GM21360 (cell line): ENCODE data around the gene FNDC3B.

Source experiments
- ATAC-seq: cut with Tn5 transposase; IDR thresholded peaks from one replicate; pipeline ENCODE4 v1.9.1; 2021; ENCODE audit warnings: mild to moderate bottlenecking, moderate library complexity; ENCODE audit not compliant: unreplicated experiment

FNDC3B gene

DNA sequence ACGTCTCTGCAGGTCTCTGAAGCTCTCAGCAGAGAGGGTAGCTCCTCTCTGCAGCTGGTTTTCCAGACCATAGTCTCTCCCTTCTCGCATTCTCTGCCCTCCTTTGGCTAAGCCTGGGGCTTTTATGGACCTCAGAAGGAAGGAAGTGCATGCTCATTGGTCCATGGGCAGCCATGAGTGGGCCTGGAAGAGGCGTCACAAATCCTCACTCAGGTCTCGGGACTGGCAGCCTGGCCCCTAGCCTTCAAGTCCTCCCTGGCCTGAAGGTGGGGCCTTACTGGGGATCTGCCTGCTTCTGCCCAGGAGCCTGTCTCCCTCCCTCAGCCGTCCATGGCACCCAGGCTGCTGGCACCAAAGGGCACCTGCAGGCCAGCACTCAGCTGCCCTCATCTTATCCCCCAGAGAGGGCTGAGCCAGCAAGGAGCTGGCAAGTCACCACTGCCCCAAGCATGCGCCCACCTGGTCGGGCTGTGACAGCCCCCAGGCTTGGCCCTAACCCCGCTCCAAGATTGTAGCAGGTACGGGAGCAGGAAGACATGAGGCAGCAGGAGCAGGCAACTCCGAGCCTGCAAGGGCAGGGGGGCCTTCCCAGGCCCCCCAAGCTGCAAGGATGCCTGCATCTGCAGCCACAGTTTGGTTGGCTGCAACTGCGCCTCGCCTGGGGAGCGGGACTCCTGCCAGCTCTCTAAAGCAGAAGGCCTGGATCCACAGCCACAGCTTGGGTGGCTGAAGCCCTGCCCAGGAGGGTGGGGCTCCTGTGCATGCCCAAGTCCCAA, 371.5 kb downstream of the FNDC3B start:
- no peak for ATAC-seq

DNA sequence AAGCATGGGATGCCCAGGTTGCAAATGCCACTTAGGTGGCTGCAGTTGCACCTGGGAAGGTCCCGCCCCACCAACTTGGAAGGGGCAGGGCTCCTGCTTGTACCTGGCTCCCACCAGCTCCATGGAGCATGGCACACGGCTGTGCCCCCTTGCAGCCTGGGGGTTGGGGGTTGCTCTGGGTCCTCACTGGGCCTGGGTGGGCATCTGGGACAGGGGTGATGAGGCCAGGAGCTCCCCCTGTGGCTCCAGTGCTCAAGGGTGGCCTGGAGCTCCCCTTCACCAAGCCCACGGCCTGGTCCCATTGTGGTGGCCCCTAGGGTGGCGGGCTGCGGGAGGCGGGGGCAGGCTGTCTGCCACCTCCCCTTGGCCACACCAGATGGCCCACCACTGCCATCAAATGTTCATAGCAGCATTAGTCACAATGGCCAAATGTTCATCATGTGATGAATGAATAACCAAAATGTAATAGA, 372.1 kb downstream of the FNDC3B start:
- ATAC-seq, result no peak

DNA sequence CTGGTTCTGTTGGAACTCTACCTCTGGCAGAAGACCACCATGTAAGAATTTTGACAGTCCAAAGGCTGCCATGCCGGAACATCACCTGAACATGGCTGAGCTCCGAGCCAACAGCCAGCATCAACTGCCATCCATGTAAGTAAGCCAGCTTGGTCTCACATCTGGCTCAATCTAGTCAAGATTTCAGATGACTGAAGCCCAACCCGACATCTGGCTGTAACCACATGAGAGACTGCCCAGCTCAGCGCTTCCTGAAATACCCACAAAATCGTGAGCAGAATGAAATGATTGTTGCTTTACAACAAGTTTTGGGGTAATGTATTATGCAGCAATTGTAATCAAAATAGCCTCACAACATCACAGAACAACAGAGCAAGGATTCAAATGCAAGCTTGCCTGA, 375.9 kb downstream of the FNDC3B start:
- no peak for ATAC-seq

DNA sequence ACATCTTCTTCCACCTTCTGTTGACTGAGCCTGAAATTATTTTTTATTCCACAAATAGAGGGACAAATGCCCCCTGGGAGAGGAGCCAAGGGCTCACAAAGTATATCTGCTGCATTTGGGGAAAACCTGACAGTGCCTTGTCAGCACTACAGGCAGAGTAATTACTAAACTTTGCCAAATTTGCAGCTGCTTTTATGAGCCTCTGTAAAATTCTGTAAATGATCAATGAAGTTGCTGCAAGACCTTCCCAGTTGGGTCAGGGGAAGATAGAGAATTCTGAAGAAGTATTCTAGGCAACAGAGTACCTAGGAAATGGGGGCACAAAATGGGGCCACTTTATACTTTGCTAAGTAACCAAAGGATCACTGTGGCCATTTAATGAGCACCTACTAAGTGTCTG, 398.3 kb downstream of the FNDC3B start:
- no peak for ATAC-seq

DNA sequence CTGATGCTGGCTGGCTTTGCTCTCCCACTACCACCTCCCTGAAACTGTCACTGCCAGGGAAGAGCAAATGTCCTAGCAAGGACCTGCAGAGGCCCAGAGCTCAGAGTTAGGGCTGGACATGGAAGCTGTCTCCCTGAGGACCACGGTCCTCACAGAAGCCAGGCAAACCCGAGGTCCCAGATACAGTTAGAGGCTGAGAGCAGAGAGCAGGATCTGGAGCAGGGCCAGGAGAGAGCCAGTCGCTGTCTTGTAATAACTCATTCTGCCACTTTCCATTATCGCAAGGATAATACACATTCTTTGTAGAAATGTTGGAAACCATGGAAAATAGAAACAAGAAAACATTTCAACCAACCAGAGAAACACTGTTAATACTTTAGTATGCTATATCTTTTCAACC, 398.8 kb downstream of the FNDC3B start:
- ATAC-seq, result no peak

DNA sequence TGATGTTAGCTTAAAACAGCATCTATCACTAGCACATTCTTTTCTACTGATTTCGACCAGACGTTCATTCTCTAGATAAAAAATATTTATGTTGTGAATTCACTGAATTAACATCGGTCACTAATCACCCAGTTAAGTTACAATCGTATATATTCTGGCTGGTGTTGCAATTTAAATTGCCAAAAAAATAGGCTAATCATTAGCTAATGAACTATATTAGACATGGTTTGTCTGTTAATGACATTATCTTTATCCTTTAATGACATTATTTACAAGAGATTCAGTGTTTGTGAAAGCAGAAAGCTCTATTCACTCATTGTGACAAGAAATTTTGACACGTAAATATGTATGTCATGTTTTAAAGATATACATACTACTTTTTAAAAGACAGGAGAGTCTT, 402.2 kb downstream of the FNDC3B start:
- ATAC-seq, result no peak

DNA sequence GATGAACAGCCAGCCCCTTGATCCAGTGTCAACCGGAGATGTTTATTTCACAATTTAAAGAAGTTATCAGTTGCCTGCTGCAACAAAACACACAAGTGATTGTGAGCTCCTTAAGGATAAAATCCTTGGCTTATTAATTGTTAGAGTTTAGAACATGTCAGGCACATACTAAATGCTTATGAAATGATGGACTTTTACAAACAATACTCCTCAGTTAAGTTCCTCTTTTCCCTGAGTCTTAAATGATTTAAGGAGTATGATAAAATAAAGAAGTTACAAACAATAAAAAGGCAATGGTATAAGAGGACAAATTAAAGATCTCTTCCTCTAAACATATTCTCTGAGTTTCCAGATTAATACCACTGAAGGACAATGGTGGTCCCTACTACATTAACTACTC, 403.2 kb downstream of the FNDC3B start:
- no peak for ATAC-seq

DNA sequence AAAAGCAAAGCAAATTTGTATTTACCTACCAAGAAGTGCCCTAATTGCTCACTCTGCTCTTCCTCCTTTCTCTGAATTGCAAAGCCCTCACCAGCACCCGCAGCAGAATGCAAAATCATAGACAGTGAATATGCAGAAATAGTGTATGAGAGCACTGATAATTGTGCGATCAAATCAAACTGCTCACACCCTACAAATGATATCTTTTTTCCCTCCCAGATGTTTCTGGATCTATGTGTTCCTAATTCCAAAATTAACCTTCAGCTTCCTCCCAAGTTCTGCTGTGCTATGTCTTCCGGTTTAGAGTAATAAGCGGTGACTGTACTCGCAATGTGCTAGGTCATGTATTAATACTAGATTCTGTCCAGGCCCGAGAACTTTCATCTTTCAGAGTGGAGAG, 405.4 kb downstream of the FNDC3B start:
- no peak for ATAC-seq

DNA sequence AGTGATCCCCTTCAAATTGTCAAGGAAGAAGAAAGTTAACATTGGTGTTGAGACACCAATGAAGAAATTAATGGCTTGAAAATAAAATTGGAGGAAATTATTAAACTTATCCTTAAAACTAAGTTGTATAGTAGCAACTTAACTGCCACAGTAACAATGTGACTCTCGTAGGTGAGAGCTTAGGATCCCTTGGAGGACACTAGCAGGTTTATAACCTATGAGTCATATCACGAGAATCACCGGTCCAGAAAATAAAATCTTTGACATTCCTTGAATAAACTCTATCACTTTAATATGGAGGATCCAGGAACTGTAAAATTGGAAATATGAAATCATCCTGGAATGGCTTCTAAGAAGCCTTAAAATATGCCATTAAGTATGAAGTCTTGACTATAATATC, 406.8 kb downstream of the FNDC3B start:
- no peak for ATAC-seq

DNA sequence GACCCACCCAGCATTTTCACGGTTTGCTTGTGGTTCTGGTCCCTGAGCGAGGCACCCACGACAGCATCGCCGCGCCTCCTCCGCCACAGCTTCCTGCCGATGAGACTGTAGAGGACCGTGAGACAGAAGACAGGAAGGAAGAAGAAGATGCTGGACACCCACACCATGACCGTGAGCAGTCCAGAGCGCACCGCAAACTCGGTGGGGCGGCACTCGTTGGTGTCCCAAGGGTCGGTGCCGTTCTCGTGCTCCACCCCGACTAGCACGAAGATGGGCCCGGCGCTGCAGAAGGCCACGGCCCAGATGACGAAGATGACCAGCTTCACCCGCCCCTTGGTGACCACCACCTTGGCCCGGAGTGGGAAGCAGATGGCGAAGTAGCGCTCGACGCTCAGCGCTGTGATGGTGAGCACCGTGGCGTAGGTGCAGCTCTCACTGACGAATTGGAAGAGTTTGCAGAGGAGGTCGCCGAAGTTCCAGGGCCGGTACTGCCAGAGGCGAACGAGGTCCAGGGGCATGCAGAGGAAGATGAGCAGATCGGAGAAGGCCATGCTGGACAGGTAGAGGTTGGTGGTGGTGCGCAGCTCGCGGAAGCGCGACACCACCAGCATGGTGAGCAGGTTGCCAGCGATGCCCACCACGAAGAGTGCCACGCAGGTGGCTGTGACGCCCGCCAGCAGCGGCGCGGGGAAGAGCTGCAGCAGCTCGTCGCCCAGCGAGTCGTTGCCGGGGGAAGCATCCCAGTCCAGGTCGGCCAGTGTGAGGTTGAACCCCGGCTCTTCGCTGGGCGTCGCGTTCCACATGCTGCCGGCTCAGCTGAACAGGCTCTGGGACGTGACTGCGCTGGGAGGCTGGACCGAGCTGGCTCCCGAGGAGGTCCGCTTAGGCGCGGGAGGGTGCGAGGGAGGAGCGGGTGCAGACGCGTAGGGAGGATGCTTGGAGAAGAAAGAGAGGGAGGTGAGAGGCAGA, 408.5 kb downstream of the FNDC3B start, which contains the start of gene GHSR:
Gene GHSR (minus strand): TSS at position 846 of the 969 bp plus-strand sequence. CDS start 43 bp downstream, at position 803.
- ATAC-seq, result no peak

DNA sequence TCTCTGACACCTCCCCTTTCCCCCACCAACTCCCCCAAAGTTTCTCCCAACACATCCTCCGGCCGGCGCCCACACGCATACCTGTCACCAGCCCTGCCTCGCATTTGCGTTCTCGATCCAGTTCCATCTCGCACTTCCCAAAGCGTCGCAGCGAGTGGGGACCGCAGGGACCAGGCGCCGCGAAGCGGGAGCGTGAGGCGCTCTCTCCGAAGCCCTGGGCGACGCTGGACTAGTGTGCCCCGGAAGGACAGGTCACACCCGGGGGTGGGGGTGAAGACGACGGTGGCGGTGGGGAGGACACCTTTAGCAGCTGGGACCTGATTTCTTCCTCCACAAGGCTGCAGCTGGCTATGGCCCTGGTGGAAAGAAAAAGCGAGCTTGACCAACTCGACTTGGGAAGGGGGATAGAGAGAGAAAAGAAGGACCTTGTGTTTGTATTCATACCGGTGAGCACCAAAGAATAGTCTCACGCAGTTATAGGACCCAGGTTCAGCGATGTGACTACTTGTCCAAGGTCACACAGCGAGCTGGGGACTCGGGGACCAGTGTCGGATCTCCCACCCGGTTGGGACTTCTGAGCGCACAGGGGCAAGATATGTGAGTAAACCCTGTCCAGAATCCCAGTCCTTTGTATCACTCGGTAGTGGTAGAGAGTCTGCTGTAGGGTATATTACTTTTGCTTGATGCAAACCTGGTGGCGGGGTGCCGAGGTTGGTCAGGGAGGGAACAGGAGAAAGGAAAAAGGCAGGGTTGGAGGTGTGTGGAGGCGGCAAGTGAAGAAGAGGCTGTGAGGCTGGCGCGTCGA, 409.5 kb downstream of the FNDC3B start:
- ATAC-seq, result no peak

DNA sequence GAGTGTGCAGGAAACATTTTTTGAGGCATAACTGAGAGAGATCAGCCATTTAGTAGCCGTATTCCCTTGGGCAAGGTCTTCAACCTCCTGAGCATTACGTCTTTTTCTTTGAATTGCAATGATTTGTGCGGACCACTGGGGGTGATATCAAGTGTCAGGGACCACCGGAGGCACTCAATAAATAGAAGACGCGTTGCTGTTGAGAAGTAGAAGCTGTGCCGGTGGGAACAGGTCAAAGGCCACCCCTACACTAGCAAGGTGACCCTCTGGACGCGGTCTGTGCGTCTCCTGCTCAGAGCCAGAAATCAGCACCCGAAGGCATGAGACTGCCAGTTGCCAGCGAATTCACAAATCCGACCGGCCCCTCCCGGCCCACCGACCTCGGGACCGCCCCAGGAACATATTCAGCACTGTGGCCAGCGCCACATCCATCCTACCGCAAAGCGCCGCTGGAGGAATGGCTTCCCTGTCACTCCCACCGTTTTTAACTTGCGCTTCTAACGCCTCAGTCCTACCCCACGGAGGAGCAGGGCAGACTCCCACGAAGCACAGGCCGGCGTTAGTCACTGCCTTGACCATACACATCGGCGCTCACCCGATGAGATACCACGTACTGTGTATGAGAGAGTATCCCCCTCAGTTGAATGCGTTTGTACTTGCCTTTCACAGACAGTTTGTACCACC, 410.2 kb downstream of the FNDC3B start:
- ATAC-seq, result no peak
